ENCODE results near the gene SNCG.

The SNCG gene

DNA sequence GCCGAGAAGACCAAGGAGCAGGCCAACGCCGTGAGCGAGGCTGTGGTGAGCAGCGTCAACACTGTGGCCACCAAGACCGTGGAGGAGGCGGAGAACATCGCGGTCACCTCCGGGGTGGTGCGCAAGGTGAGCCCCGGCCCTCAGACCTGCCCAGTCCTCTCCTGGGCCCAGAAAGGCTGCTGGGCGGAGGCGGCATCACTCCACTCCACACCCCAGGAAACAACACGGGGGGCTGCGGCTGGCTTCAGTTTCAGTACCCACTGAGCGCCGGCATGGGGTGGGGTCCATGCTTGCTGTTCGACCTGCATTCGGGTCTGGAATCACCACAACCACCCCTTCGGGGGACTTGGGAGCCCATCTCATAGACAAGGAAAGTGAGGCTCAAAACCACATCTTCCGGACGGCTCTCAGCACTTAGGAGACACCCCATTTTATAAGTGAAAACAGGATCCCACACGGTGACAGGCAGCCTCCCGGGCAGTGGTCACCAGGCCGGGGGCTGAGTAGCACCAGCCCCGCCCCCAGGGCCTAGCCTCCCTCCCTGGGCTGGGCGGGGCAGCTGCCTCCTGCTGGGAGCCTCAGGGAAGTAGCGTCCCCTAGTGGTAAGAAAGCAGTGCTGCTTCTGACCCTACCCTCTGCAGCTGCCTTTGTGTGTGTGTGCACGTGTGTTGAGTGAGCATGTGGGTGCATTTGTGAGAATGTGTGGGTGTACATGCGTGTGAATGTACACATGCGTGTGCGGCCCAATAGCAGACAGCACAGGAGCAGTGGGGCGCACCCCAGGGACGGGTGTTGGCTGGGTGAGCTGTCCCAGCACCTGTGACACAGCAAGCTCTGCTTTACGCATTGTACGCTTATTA is 1.8 kb downstream of the SNCG start:
- DNase-seq = no peak

GRCh38 chr10:86960863-86961434 is 2.5 kb downstream of the SNCG start:
- no peak for DNase-seq

DNA sequence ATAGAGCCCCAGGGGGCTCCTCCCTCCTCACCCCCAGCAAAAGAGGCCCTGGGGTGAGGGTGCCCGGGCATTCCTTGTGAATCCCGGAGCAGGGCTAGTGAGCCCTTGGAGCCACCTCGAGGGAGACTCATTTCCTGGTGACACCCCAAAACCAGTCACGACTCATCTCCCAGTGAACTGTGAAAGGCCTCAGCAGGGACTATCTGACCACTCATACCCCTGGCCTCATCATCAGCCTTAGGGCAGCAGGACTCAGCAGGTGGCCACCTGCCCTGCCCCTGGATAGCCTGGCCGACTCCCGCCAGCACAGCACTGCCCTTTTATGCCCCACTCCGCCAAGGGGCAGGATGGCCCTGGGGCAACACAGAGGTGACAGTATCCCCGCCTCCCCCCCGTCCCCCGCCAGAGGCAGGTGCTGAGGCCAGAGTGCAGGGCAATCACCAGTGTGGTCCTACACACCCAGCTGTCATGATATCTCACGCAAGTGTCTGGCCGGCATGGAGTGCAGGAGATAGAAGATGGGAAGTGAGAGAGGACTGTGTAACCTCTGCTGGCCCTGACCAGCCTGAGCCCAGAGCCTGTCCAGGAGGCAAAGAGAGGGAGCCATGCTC is 3.2 kb downstream of the SNCG start:
- no peak for DNase-seq

- DNase-seq = no peak
Measured at GRCh38 chr10:86962136-86962980, 4.0 kb downstream of the SNCG start.

- DNase-seq = no peak
Measured at GRCh38 chr10:86962981-86963310, 4.5 kb downstream of the SNCG start.

DNA sequence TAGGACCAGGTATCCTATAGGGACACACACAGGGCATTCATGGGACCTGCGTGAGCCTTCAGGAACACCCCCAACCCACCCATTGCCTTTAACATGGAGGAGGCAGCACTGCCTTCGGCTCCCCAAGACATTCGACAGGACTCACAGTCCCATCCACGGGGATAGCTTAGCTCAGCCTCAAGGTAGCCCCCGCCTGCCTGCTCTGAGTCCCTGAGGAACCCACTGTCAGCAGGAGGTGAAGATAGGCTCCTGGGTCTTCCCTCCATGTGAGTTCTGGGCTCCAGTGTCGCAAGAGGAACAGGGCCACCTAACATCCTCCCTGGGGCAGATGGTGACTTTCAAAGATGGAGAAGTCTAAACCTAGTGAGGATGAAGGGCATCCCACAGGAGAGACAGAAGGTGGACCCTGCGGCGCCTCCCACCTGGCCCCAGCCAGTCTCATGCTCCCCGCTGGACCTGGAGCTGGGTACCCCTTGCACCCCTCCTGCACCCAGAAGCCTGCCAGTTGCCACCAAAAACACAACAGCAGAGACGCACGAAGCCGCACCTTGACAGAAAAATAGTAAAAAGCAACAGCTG is 5.0 kb downstream of the SNCG start:
- no peak for DNase-seq

DNA sequence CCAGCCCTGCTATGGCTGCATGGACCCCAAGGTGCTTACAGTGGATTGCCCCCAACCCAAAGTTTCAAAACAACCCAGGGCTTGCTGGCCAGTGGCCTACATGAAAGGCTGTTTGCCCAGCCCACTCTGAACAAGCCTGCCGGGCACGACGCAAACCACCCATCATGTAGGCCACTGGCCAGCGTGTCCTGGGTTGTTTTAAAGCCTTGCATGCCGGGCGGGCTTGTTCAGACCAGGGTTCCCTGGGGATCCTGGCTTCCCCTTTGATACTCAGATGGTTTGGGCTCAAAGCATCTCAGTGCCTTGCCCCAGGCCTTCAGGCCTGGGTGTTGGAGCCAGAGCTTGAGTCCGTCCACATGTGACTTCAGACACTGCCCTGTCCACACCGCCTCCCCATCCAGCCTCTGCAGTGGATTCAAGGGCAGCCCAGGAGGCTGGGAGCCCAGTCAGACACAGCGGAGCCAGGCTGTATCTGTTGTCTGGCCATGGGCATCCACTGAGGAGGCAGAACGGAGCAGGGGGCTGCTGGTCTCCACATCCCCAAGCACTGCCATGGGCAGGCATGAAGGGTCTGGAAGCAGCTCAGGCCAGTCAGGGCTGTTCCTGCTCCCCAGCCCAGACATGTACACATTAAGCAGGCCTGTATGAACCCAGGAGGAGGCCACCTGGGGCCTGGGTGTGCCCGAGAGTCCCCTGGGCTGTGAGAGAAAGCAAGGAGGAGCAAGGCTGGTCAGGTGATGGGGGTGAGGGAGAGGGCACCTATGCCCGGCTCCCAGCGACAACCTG is 5.9 kb downstream of the SNCG start:
- no peak for DNase-seq

DNA sequence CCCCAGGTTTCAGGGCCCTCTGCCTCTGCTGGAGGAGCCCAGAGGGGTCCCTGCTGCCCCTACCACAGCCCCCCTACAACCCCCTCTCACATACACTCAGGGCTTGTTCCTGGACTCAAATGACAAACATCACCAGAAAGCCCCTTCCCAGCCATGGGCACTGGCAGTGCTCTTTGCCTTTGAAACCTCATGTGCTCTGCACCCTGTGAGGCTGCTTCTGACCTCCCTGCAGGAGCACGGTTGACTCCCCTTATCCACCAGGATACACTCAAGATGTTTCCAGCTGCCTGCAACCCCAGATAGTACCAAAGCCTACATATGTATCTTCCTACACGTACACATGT is 6.4 kb downstream of the SNCG start:
- DNase-seq = no peak

GRCh38 chr10:86965986-86966654 is 7.7 kb downstream of the SNCG start:
- no peak for DNase-seq

DNA sequence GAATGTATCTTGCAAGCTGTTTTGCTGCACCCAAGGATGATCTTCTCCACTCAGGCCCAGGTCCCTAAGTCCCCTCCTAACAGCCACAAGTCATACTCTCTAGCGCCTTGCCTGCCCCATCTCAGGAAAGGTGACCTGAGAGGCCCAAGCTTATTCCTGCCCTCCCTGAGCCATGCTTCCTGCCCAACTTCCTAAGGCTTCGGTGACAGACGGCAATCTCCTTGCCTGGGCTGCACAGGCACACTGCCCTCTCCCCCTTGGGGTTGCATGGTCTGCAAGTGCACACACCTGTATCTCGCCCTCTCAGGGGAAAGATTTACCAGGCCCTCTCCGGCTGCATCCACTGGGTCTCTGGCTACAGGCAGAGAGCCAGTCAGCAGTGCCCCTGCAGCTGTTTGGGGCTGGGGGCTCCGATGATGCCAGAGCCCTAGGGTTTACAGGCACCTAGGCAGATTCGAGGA is 9.1 kb downstream of the SNCG start:
- no peak for DNase-seq

GRCh38 chr10:86968271-86968993 is 10.0 kb downstream of the SNCG start, which contains the start of gene ADIRF:
TSS of gene ADIRF (plus strand) at chr10:86968482. CDS start at chr10:86968545, 63 bp downstream.
- DNase-seq = peak; percentile 56

DNA sequence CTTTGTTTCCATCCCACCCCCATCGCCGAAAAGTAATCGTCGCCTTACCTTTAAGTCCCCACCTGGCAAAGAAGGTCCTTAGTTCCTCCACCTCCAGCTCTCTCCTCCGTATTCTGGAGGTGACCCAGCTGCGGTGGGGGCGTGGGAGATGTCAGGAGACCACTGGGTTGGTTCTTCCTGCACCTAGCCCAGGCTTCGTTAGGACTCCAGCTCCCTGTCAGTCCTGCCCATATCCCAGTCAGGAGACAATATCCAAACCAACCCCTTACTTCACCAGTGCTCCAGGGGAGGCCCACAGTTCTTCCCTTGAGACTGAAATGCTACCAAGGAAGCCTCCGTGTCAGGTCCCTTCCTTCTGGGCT is 10.6 kb downstream of the SNCG start:
- no peak for DNase-seq

DNA sequence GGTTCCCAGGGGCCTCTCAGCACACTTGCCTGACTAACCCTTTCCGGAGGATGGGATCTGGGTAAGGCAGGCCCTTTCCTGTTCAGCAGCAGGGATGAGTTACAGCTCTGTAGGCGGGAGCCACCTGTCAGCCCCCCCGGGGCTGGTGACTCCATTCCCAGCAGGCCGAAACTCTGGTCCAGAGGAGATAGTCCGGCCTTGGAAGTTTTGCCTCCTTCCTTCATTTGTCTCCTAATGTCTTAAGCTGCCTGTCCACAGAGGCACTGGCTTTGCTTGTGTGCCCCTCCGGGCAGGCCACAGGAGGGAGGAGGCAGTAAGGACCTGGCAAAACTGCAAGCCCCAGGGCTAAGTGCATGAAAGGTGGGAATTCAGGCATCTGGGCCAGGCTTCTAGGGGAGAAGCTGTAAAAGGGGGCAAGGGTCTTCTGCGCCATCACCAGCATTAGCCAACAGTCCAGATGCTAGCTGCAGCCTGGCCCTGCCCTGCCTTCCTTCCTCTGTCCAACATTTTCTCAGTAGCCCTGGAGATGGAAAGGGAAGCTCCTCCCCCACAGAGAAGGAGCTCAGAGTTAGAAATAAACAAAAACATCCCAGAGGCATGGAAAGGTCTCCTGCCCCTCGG is 11.1 kb downstream of the SNCG start:
- peak; percentile 39 for DNase-seq

DNA sequence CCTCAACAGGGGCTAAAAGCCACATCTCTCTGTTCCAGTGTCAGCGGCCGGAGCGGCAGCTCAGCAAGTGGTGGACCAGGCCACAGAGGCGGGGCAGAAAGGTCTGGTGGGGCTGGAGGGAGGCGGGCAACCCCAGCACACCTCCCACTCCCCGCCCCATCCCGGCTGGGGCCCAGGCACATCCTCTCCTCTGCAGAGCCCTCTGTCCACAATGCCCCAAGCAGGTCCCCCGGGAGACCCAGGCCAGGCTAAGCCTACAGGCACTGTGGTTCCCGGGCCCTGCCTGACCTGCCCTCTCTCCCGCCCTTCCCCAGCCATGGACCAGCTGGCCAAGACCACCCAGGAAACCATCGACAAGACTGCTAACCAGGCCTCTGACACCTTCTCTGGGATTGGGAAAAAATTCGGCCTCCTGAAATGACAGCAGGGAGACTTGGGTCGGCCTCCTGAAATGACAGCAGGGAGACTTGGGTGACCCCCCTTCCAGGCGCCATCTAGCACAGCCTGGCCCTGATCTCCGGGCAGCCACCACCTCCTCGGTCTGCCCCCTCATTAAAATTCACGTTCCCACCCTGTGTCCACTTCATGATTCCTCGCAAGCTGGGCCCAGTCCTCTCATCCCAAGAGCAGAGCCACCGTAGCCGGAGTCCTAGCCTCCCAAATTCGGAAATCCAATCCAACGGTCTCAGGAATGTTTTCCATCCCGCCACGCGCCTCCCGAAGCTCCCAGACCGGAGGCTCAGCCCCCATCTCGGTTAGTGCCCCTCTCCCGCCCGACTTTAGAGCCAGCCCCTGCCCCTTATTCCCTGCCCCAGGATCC is 12.0 kb downstream of the SNCG start:
- DNase-seq = peak; percentile 68

GRCh38 chr10:86970982-86971231 is 12.5 kb downstream of the SNCG start:
- DNase-seq = no peak

GRCh38 chr10:86971232-86971991 is 13.0 kb downstream of the SNCG start:
- DNase-seq = peak; percentile 84

- no peak for DNase-seq
Measured at GRCh38 chr10:86972613-86973380, 14.4 kb downstream of the SNCG start.

DNA sequence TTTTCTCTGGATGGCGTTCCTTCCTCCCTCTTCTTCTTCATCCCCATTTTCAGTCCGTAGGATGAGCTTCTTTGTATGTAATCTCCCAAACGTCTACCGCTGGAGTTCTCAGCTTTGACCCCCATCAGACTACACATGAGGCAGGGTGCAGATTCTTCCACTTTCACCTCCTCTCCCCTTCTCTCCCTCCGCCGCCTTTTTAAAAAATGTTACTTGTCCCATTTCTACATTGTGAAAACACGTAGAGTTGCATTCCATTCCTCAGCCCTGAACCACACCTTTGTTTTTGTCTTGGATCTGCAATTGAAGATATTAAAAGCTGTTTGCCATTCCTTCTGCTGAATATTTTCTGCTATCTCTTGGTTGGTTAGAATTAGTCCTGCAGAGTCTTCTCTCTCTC is 16.1 kb downstream of the SNCG start:
- DNase-seq = no peak
